Measurements from ENCODE around the gene C3orf22. TPM values are rescaled to one million over a fixed set of nuclear protein-coding genes. Genes with fewer than 3 reads are reported as not detected.

C3orf22 gene
- total RNA-seq, 2 donors from 2014 or later = not detected

DNA sequence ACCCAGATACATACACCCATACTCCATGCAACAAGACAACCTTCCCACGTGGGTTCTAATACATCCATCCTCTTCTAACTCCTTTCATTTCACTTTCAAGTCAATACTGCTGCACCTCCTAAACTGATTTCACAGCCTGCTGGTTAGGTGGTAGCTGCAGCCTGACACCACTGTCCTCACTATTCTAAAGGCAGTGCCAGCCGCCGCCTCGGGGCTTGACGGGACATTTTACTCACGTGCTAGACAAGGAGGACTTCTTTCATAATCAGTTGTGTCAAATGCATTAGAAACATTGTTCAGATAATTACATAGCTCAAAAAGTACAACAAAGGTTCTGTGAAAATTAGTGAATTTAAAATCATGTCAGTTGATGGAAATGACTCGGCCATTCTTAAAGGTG lies 47.4 kb downstream of the C3orf22 start:
- TF ChIP-seq, protein P1, sequence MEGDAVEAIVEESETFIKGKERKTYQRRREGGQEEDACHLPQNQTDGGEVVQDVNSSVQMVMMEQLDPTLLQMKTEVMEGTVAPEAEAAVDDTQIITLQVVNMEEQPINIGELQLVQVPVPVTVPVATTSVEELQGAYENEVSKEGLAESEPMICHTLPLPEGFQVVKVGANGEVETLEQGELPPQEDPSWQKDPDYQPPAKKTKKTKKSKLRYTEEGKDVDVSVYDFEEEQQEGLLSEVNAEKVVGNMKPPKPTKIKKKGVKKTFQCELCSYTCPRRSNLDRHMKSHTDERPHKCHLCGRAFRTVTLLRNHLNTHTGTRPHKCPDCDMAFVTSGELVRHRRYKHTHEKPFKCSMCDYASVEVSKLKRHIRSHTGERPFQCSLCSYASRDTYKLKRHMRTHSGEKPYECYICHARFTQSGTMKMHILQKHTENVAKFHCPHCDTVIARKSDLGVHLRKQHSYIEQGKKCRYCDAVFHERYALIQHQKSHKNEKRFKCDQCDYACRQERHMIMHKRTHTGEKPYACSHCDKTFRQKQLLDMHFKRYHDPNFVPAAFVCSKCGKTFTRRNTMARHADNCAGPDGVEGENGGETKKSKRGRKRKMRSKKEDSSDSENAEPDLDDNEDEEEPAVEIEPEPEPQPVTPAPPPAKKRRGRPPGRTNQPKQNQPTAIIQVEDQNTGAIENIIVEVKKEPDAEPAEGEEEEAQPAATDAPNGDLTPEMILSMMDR (conservative IDR thresholded peaks at IDR 0.05) = no peak
- Mint-ChIP-seq H3K36me3 (ENCODE audit: low read depth) (no peaks in the 10 kb centered on the region), H3K9me3 (no peaks in the 10 kb centered on the region), H3K27ac (no peak overlapping the region), H3K27me3 (ENCODE audit: insufficient read depth) (no peaks in the 10 kb centered on the region), H3K4me3 (no peak overlapping the region), H3K4me1 (no peaks in the 10 kb centered on the region)
- H3K4me3 ChIP-seq (ENCODE audit: low read length) = no peak overlapping the region
- DNase-seq = no peak
- no peaks in the 10 kb centered on the region for H3K36me3 ChIP-seq (ENCODE audit: control insufficient read depth, insufficient read depth, low read length)
- H3K4me1 ChIP-seq (ENCODE audit: control insufficient read depth, insufficient read depth, low read length) = no peaks in the 10 kb centered on the region
- no peaks in the 10 kb centered on the region for H3K27me3 ChIP-seq (ENCODE audit: control insufficient read depth, insufficient read depth, low read length, poor library complexity, severe bottlenecking)
- 83 to 87% methylated on average over 7 of the region's 7 CpGs for WGBS, 2 experiments (ENCODE audit: insufficient coverage in 1 of 2, insufficient read length in 1 of 2)
- H3K9ac ChIP-seq (ENCODE audit: extremely low read depth, low read length, poor library complexity, severe bottlenecking) = no peak overlapping the region
- H3K27ac ChIP-seq (ENCODE audit: low read depth, low read length) = no peak overlapping the region
- no peaks in the 10 kb centered on the region for H3K9me3 ChIP-seq (ENCODE audit: control insufficient read depth, low read length)

DNA sequence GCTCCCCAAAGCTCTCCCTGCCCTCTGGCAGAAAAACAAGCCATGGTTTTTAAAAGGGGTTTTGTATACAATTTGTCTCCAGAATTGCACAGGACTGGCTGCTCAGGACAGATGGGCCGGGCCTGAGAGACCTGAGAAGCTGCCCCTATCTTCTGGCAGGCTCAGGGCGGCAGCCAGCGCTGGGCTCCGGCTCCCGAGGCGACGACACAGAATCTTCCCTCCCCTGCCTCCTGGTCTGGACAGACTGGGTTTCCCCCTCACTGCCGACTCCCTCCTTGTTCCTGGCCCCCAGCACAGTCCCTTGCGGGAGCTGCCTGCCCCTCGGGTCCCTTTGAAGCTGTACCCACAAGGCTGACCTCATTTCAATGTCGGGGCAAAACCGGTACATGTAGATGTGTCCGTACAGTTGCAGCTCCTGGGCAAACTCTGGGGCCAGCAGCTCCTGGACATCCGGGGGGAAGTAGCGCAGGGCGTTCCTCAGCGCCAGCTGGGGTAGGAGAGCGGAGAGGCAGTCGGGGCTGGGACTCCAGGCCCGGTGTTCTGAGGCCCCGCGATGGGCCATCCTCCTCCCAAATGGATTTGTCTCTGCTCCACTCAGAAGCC lies 48.3 kb downstream of the C3orf22 start:
- 92 to 93% methylated on average over 15 to 22 of the region's 22 CpGs for WGBS, 2 experiments (ENCODE audit: insufficient coverage in 1 of 2, insufficient read length in 1 of 2)
- H3K36me3 ChIP-seq (ENCODE audit: control insufficient read depth, insufficient read depth, low read length) = no peaks in the 10 kb centered on the region
- no peaks in the 10 kb centered on the region for H3K27me3 ChIP-seq (ENCODE audit: control insufficient read depth, insufficient read depth, low read length, poor library complexity, severe bottlenecking)
- Mint-ChIP-seq H3K9me3 (no peaks in the 10 kb centered on the region), H3K36me3 (ENCODE audit: low read depth) (no peaks in the 10 kb centered on the region), H3K4me1 (no peaks in the 10 kb centered on the region), H3K27ac (no peak overlapping the region), H3K4me3 (no peak overlapping the region), H3K27me3 (ENCODE audit: insufficient read depth) (no peaks in the 10 kb centered on the region)
- H3K9ac ChIP-seq (ENCODE audit: extremely low read depth, low read length, poor library complexity, severe bottlenecking) = no peak overlapping the region
- TF ChIP-seq, protein P1 (conservative IDR thresholded peaks at IDR 0.05) = no peak
- no peak overlapping the region for H3K4me3 ChIP-seq (ENCODE audit: low read length)
- H3K27ac ChIP-seq (ENCODE audit: low read depth, low read length) = no peak overlapping the region
- H3K9me3 ChIP-seq (ENCODE audit: control insufficient read depth, low read length) = no peaks in the 10 kb centered on the region
- no peaks in the 10 kb centered on the region for H3K4me1 ChIP-seq (ENCODE audit: control insufficient read depth, insufficient read depth, low read length)
- DNase-seq = no peak

DNA sequence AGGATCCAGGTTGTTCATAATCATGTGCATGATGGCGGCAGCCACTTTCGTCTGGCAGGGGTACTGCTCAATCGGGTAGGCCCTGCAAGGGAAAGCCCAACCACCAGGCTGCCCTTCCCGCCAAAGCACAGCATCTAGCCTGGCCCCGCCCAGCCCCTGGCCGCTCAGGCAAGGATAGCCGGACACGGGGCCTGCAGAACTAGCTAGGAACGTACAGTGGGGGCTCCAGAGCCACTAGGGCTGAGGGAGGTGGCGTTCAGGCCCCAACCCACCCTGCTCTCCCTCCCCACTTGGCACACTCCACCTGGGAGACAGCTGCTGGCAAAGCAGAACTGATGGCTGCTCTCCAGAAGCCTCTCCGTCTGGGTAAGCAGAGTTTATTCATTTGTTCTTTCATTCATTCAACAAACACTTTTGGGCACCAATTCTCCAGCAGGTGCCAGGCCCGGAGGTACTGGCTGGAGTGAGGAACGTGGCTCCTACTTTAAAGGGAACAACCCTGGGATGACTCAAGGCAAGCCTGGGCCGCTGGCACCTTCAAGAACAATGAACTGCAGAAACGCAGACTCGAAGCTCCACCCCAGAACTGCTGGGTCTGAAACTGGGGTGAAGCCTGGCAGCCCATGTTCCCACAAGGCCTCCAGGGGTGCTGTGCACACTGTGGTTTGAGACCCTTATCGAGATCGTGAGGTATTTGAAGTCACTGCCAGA lies 49.0 kb downstream of the C3orf22 start:
- H3K4me3 ChIP-seq (ENCODE audit: low read length) = no peak overlapping the region
- H3K9ac ChIP-seq (ENCODE audit: extremely low read depth, low read length, poor library complexity, severe bottlenecking) = no peak overlapping the region
- TF ChIP-seq, protein P1 (conservative IDR thresholded peaks at IDR 0.05) = no peak
- no peaks in the 10 kb centered on the region for H3K4me1 ChIP-seq (ENCODE audit: control insufficient read depth, insufficient read depth, low read length)
- H3K27me3 ChIP-seq (ENCODE audit: control insufficient read depth, insufficient read depth, low read length, poor library complexity, severe bottlenecking) = no peaks in the 10 kb centered on the region
- H3K9me3 Mint-ChIP-seq = no peaks in the 10 kb centered on the region
- DNase-seq = no peak
- no peak overlapping the region for H3K4me3 Mint-ChIP-seq
- H3K9me3 ChIP-seq (ENCODE audit: control insufficient read depth, low read length) = no peaks in the 10 kb centered on the region
- no peaks in the 10 kb centered on the region for H3K27me3 Mint-ChIP-seq (ENCODE audit: insufficient read depth)
- no peaks in the 10 kb centered on the region for H3K36me3 Mint-ChIP-seq (ENCODE audit: low read depth)
- H3K36me3 ChIP-seq (ENCODE audit: control insufficient read depth, insufficient read depth, low read length) = no peaks in the 10 kb centered on the region
- no peaks in the 10 kb centered on the region for H3K4me1 Mint-ChIP-seq
- H3K27ac Mint-ChIP-seq = no peak overlapping the region
- WGBS, 2 experiments (ENCODE audit: insufficient coverage in 1 of 2, insufficient read length in 1 of 2) = 88 to 90% methylated on average over 14 to 18 of the region's 18 CpGs
- H3K27ac ChIP-seq (ENCODE audit: low read depth, low read length) = no peak overlapping the region

Measured in endodermal cell (in vitro differentiated cells).